Activated CD8-positive, alpha-beta memory T cell treated with anti-CD3 and anti-CD28 coated beads, Interleukin-2, amount 10 ng/mL, durations not matched to agents 7 days and 5 days (primary cell): ENCODE data around the gene PRSS3. TPM values are rescaled to one million over a fixed set of nuclear protein-coding genes. Genes with fewer than 3 reads are reported as not detected.
"Not testable (repeated sequence)": the region's sequence is repeated elsewhere in the genome, so short reads cannot be mapped to it uniquely, and the experiment has no call there.

Experiments
- ATAC-seq: fragments of 150-1000 bp; cut with Tn5 transposase; one replicate; pipeline ENCODE4 v1.10.0; 2021; ENCODE audit warnings: moderate library complexity
- CTCF ChIA-PET: fragments of 350-600 bp; sonication (Branson Sonifier 250); formaldehyde crosslinking; loops from one replicate; lab custom pipeline; 2021; ENCODE audit warnings: antibody characterized with exemption; lab: Charles Lee
- DNase-seq: peaks from one replicate; pipeline ENCODE4 v3.0.0-alpha.2; 2020
- H3K27ac Mint-ChIP-seq: one replicate; pipeline ENCODE4 v1.8.0; 2021; ENCODE audit warnings: mild to moderate bottlenecking, mixed read lengths
- H3K27me3 Mint-ChIP-seq: one replicate; pipeline ENCODE4 v1.8.0; 2021; ENCODE audit warnings: mixed read lengths
- H3K36me3 Mint-ChIP-seq: one replicate; pipeline ENCODE4 v1.8.0; 2021; ENCODE audit warnings: mild to moderate bottlenecking, mixed read lengths
- H3K4me1 Mint-ChIP-seq: one replicate; pipeline ENCODE4 v1.8.0; 2021; ENCODE audit warnings: mixed read lengths
- H3K4me3 Mint-ChIP-seq: one replicate; pipeline ENCODE4 v1.8.0; 2021; ENCODE audit warnings: mild to moderate bottlenecking, moderate library complexity, mixed read lengths
- H3K9me3 Mint-ChIP-seq: one replicate; pipeline ENCODE4 v1.8.0; 2022; ENCODE audit warnings: low read depth, mixed read lengths
- total RNA-seq, 2 experiments: library from RNA; stranded (reverse); gene quantifications; one replicate each; pipeline ENCODE4 v1.2.3, GENCODE V29; 2021

The PRSS3 gene
- total RNA-seq, 2 experiments from 2014 or later: not detected

DNA sequence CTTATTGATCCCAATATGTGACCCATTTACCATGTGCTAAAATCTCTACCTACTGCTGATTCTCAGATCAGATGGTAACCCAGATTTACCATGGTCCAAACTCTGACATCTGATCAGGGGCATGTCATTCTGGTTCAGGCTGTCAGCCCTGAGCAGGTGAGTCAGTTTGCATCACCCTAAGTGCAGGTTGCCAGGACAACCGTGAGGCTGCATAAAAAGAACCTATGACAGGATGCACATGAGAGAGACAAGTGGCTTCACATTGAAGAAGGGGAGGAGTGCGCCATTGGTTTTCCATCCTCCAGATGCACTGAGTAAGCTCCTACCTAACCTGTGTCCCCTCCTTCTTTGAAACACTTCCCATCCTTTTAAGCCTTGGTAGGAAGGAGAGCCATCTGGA is 801 bp upstream of the PRSS3 start:
- Mint-ChIP-seq H3K36me3 (no peaks in the 10 kb centered on the region), H3K27ac (no peak overlapping the region), H3K27me3 (peaks cover 35% of the 10 kb centered on the region), H3K9me3 (no peaks in the 10 kb centered on the region), H3K4me1 (no peaks in the 10 kb centered on the region), H3K4me3 (no peak overlapping the region)
- CTCF ChIA-PET: no interaction called here
- peak; percentile 27 for ATAC-seq
- DNase-seq: no peak

GRCh38 chr9:33795819-33796218 is 458 bp downstream of the PRSS3 start:
- H3K9me3 Mint-ChIP-seq: no peaks in the 10 kb centered on the region
- no peak overlapping the region for H3K4me3 Mint-ChIP-seq
- ATAC-seq: no peak
- no peak overlapping the region for H3K27ac Mint-ChIP-seq
- no peaks in the 10 kb centered on the region for H3K4me1 Mint-ChIP-seq
- peaks cover 40% of the 10 kb centered on the region for H3K27me3 Mint-ChIP-seq
- no peaks in the 10 kb centered on the region for H3K36me3 Mint-ChIP-seq
- CTCF ChIA-PET: interaction anchor here (1.0 kb wide), 1 partner anchor 14 kb away, joined by 3 read pairs; no protein-coding TSS in a partner anchor
- no peak for DNase-seq

GRCh38 chr9:33796679-33797078 is 1.3 kb downstream of the PRSS3 start:
- H3K27me3 Mint-ChIP-seq: peaks cover 37% of the 10 kb centered on the region
- CTCF ChIA-PET: not testable (repeated sequence)

GRCh38 chr9:33797837-33798236 is 2.5 kb downstream of the PRSS3 start:
- ATAC-seq (no peak), DNase-seq (no peak)
- no peak overlapping the region for H3K27ac Mint-ChIP-seq
- no peak overlapping the region for H3K4me3 Mint-ChIP-seq
- no peaks in the 10 kb centered on the region for H3K4me1 Mint-ChIP-seq
- CTCF ChIA-PET: interaction anchor here (2.9 kb wide), 1 partner anchor 19 kb away, joined by 8 read pairs; no protein-coding TSS in a partner anchor
- H3K9me3 Mint-ChIP-seq: no peaks in the 10 kb centered on the region
- no peaks in the 10 kb centered on the region for H3K36me3 Mint-ChIP-seq
- H3K27me3 Mint-ChIP-seq: peaks cover 25% of the 10 kb centered on the region

More at GRCh38 chr9:33796679-33797078, 1.3 kb downstream of the PRSS3 start:
- DNase-seq, ATAC-seq, H3K4me1 Mint-ChIP-seq, H3K4me3 Mint-ChIP-seq, H3K9me3 Mint-ChIP-seq, H3K36me3 Mint-ChIP-seq, H3K27ac Mint-ChIP-seq: not testable (repeated sequence)

GRCh38 chr9:33798545-33798944 is 3.2 kb downstream of the PRSS3 start:
- Mint-ChIP-seq H3K36me3 (no peaks in the 10 kb centered on the region), H3K9me3 (no peaks in the 10 kb centered on the region), H3K4me1 (no peaks in the 10 kb centered on the region), H3K4me3 (no peak overlapping the region), H3K27me3 (peaks cover 25% of the 10 kb centered on the region), H3K27ac (no peak overlapping the region)
- no peak for ATAC-seq
- no peak for DNase-seq
- CTCF ChIA-PET: interaction anchor here (2.9 kb wide), 1 partner anchor 20 kb away, joined by 8 read pairs; no protein-coding TSS in a partner anchor

- CTCF ChIA-PET: interaction anchor here (2.9 kb wide), 1 partner anchor 21 kb away, joined by 8 read pairs; no protein-coding TSS in a partner anchor
- Mint-ChIP-seq H3K27me3 (peaks cover 22% of the 10 kb centered on the region), H3K9me3 (no peaks in the 10 kb centered on the region)
These were observed 4.8 kb downstream of the PRSS3 start for GRCh38 chr9:33799928-33800704.

GRCh38 chr9:33800886-33801285 is 5.5 kb downstream of the PRSS3 start:
- Mint-ChIP-seq H3K4me1 (no peaks in the 10 kb centered on the region), H3K27ac (no peak overlapping the region), H3K4me3 (no peak overlapping the region), H3K27me3 (peaks cover 21% of the 10 kb centered on the region), H3K36me3 (no peaks in the 10 kb centered on the region), H3K9me3 (no peaks in the 10 kb centered on the region)
- DNase-seq (no peak), ATAC-seq (no peak)
- CTCF ChIA-PET: no interaction called here

More at GRCh38 chr9:33799928-33800704, 4.8 kb downstream of the PRSS3 start:
- no peaks in the 10 kb centered on the region for H3K4me1 Mint-ChIP-seq
- no peak overlapping the region for H3K4me3 Mint-ChIP-seq
- no peaks in the 10 kb centered on the region for H3K36me3 Mint-ChIP-seq
- no peak overlapping the region for H3K27ac Mint-ChIP-seq
- ATAC-seq: no peak
- no peak for DNase-seq

DNA sequence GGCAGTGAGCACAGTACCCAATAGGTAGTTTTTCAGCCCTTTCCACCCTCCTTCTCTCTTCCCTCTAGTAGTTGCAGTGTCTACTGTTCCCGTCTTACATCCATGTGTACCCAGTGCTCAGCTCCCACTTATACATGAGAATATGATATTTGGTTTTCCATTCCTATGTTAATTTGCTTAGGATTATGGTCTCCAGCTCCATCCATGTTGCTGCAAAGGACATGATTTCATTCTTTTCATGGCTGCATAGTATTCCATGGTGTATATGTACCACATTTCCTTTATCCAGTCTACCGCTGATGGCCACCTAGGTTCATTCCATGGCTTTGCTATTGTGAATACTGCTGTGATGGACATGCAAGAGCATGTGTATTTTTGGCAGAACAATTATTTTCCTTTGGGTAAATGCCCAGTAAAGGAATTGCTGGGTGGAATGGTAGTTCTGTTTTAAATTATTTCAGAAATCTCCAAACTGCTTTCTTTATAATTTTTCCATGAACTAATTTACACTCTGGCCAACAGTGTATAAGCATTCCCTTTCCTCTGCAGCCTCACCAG is 6.7 kb downstream of the PRSS3 start:
- CTCF ChIA-PET, H3K36me3 Mint-ChIP-seq, H3K9me3 Mint-ChIP-seq, DNase-seq, H3K4me3 Mint-ChIP-seq, ATAC-seq, H3K4me1 Mint-ChIP-seq, H3K27ac Mint-ChIP-seq: not testable (repeated sequence)
- H3K27me3 Mint-ChIP-seq: peaks cover 21% of the 10 kb centered on the region

GRCh38 chr9:33804196-33804595 is 8.8 kb downstream of the PRSS3 start:
- H3K9me3 Mint-ChIP-seq, DNase-seq, H3K4me3 Mint-ChIP-seq, H3K36me3 Mint-ChIP-seq, ATAC-seq, H3K27ac Mint-ChIP-seq, CTCF ChIA-PET: not testable (repeated sequence)
- H3K27me3 Mint-ChIP-seq: peaks cover 11% of the 10 kb centered on the region
- peaks cover 10% of the 10 kb centered on the region for H3K4me1 Mint-ChIP-seq

DNA sequence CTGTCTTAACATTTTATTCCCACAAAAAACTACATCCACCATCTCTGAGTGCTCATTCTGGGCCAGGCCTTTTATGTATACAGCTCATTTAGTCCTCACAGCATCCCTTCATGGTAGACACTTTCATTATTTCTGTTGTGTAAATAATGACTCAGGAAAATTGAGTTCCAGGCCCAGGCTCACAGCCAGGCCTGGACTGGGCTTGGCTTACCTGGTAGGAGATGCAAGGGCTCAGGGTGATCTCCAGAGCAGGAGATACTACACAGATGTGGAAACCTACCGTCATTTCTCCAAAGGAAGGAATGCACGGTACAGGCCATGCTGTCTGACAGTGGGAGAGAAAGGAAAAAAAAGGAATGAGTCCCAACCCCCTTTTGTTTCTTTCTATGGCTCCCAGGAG is 11.8 kb downstream of the PRSS3 start:
- CTCF ChIA-PET: interaction anchor here (0.6 to 1.1 kb wide), 2 partner anchors 132 to 267 kb away, joined by 4 to 5 read pairs; no protein-coding TSS in a partner anchor
- not testable (repeated sequence) for ATAC-seq, H3K27ac Mint-ChIP-seq, H3K9me3 Mint-ChIP-seq, H3K36me3 Mint-ChIP-seq, H3K4me3 Mint-ChIP-seq, DNase-seq
- Mint-ChIP-seq H3K27me3 (peaks cover 16% of the 10 kb centered on the region), H3K4me1 (peaks cover 12% of the 10 kb centered on the region)

DNA sequence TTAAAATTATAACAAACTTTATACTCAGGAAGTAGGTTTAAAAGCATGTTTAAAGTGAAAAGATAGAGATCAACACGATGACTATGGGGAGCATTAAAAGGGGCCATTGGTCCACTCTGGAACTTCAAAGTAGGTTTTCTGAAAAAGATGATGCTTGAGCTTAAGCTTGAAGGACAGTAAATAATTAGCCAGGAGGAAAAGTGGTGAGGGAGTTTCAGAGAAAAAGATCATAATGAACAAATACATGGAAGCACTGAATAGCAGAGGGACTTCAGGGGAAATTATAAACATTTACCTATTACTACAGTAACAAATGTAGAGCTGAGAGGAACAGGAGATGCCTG is 13.6 kb downstream of the PRSS3 start:
- ATAC-seq, H3K27ac Mint-ChIP-seq, H3K9me3 Mint-ChIP-seq, H3K4me3 Mint-ChIP-seq, DNase-seq, H3K36me3 Mint-ChIP-seq: not testable (repeated sequence)
- Mint-ChIP-seq H3K27me3 (peaks cover 16% of the 10 kb centered on the region), H3K4me1 (peaks cover 20% of the 10 kb centered on the region)
- CTCF ChIA-PET: interaction anchor here (0.8 kb wide), 1 partner anchor 13 kb away, joined by 3 read pairs; the partner anchor contains the start of gene PRSS3

DNA sequence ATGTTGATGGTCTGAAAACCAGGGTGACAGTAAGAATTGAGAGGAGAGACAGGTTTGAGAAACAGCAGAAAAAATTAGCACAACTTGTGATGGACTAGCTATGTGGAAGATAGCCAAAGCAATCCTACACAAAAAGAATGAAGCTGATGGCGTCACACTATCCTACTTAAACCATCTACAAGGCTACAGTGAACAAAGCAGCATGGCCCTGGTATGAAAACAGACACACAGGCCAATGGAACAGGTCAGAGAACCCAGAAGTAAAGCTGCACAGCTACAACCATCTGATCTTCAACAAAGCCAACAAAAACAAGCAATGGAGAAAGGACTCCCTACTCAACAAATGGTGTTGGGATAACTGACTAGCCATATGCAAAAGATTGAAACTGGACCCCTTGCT is 14.1 kb downstream of the PRSS3 start:
- CTCF ChIA-PET: interaction anchor here (0.8 kb wide), 1 partner anchor 14 kb away, joined by 3 read pairs; the partner anchor contains the start of gene PRSS3
- peaks cover 25% of the 10 kb centered on the region for H3K4me1 Mint-ChIP-seq
- H3K27me3 Mint-ChIP-seq: peaks cover 16% of the 10 kb centered on the region
- ATAC-seq (no peak), DNase-seq (no peak)
- no peaks in the 10 kb centered on the region for H3K36me3 Mint-ChIP-seq
- H3K4me3 Mint-ChIP-seq: no peak overlapping the region
- H3K9me3 Mint-ChIP-seq: no peaks in the 10 kb centered on the region
- H3K27ac Mint-ChIP-seq: no peak overlapping the region

DNA sequence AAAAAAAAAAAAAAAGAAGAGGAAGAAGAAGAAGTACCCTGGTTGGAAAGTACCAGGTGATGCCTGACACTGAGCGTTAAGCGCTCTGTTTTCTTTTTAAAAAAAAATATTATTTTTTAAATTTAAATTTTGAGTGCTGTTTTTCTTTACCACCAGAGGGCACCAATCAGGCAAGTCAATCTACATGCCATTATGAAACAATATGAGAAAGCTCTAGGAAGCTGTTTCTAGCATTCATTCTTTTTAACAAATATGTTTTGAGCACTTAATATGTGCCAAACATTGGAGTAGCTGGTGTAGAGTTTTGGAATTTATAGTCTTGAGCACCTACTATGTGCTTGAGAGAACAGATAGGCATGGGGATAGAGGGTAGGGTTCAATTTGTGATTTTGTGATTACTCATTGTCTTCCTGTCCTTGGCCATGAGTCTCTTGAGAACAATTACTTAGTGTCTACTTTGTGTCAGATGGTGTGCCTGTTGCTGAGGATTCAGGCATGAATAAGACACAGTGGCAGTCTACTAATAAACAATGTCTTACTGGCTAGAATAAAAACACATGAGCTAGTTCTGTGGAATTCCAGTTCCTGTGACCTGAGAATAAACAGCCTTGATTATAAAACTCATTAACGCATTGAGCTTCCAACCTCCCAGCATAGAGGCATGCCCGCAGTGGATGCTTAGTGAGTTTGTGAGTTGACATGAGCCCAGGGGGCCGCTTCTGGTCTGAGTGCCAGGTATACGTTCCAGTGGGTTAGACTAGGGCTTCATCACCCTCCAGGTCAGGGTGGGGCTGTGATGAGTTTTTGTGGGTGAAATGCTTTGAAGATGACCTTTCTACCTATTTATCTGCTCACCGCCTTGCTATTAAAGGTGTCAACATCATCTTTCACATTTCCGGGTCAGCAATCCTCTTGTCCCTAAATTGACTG is 18.6 kb downstream of the PRSS3 start:
- peak overlapping the region; percentile 81 for H3K27ac Mint-ChIP-seq
- ATAC-seq (no peak), DNase-seq (peak; percentile 40)
- peaks cover 5% of the 10 kb centered on the region for H3K36me3 Mint-ChIP-seq
- peaks cover 16% of the 10 kb centered on the region for H3K27me3 Mint-ChIP-seq
- peaks cover 36% of the 10 kb centered on the region for H3K4me1 Mint-ChIP-seq
- H3K9me3 Mint-ChIP-seq: no peaks in the 10 kb centered on the region
- CTCF ChIA-PET: interaction anchor here (0.6 to 3.0 kb wide), 38 partner anchors 8 to 566 kb away, joined by 3 to 17 read pairs (median 4); partner anchors contain the start of genes NFX1, UBAP1 and UBAP2
- no peak overlapping the region for H3K4me3 Mint-ChIP-seq
